Daoy (cell line): Measurements from ENCODE around the gene CACNA2D2. TPM values are rescaled to one million over a fixed set of nuclear protein-coding genes. Genes with fewer than 3 reads are reported as not detected.

Experiments
- DNase-seq: peaks from one replicate; pipeline ENCODE4 v3.0.0-alpha.2; 2015; ENCODE audit warnings: low read depth
- total RNA-seq: library from RNA; depleted of rRNA; stranded (reverse); fragments of >200 nt; shearing (Covaris generic); gene quantifications from 2 replicates; pipeline ENCODE4 v1.2.3, GENCODE V29; 2014

CACNA2D2 gene
- total RNA-seq, 1 experiment from 2014 or later, result not detected

GRCh38 chr3:50395070-50395860 is 108.2 kb downstream of the CACNA2D2 start:
- DNase-seq, result no peak

DNA sequence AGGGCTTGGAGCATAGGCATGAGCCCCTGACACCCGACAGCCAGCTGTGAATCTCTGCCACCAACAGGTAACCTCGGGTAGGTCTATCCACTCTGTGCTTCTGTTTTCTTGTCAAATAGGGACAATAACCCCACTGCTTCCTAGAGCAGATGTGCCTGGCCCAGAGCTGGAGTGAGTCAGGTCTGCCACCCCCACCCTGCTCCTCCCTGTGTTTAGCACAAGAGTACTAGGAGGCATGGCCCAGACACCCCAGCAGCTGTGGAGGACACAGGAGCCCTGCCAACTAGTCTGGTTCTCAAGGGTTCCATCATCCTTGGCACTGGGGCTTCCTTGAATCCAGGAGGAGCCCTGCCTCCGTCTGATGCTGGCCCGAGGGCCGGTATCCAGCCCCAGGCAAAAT is 110.4 kb downstream of the CACNA2D2 start:
- no peak for DNase-seq

GRCh38 chr3:50392101-50392715 is 111.2 kb downstream of the CACNA2D2 start:
- DNase-seq, result no peak

GRCh38 chr3:50390508-50391224 is 112.8 kb downstream of the CACNA2D2 start:
- DNase-seq, result no peak

DNA sequence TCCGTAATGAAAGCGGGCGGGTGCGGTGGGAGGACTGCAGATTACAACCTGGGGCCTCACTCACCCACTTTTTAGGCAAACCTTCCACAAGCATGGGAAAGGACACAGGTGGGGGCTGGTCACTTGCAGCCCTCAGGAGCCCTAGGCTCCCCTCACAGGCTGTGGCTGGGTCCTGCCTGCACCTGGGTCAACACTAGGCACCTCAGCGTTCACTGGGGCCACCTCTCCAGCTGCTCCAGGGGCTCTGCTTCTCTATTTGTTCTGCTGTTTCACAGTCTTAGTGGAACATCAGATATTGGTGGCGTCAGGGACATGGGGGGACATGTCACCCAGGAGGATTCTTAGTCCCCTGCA is 114.0 kb downstream of the CACNA2D2 start:
- no peak for DNase-seq

DNA sequence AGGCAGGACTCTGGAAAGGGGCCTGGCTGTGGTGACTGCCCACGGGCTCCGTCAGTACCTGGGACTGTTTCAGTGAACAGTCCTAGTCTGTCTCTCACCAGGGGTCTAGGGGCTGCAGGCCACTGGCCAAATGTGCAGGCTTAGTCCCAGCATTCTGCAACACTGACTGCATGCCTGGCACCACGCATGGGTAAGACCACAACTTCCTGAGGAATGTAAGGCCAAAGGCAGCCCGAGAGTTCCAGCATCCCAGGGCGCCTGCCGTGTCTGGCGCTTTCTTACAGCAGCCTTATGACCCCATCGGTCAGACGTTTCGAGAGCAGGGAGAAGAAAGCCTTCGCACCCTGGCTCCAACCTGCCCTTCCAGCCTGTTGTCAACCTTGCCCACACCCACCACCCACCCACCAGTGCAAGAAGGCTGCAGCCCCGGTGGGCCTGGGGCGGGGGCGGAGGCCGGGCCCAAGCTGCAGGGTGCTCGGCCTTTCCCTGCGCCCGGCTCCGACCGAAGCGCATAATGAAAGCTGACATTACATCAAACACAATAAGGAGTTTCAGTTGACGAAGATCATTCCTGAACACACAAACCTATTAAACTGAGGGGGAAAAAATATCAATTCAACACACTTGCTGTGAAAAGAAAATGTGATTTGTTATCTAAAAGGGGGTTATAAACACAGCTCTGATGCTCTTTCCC is 114.6 kb downstream of the CACNA2D2 start:
- peak; percentile 22 for DNase-seq

DNA sequence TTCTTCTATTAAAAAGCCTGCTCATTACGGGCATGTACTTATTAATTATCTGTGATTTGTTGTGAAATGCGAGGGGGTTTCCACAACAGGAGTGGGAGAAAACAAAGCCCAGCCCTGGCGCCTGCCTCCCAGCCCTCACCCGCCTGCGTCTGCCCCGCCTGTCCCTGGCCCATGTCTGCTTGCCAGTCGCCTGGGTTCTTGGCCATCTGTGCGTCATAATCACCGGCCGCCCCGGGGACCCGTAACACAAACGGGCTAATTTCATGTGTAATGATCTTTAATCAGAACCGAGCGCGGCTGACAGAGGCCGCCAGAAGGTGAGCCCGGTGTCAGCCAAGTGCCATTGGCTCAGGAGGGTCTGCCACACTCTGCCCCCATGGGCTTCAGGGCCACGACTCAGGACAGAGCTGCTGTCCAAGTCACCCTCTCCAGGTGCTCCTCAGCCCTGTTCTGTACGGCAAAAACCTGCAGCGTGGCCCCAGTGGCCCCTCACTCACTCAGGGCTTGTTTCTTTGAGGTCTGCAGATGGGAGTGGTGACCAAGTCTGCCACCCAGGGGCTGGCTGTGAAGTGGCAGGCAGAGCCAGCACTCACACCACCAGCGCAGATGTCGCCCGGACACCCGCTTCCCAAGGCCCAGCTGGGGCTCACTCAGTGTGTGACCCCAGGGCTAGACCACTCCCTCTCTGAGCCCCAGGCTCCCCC is 115.3 kb downstream of the CACNA2D2 start:
- DNase-seq, result no peak

GRCh38 chr3:50385754-50386153 is 117.7 kb downstream of the CACNA2D2 start:
- no peak for DNase-seq

GRCh38 chr3:50383750-50384149 is 119.7 kb downstream of the CACNA2D2 start:
- no peak for DNase-seq

DNA sequence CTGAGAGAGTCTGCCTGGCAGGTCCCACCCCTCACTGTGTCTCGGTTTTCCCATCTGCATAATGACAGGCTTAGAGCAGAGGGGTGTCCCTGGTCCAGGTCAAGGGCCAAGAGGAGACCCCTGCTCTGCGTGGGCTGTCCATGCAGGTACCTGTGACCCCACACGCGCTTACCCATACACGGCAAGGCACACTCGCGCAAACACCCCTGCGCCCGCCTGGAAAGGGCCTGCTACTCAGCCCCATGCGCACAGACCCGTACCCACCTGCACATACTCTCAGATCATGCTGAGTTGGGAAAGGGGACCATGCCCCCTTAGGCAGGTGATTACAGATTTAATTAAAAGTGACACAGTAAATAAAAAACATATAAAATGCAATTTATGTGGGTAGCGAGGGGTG is 120.7 kb downstream of the CACNA2D2 start:
- no peak for DNase-seq

GRCh38 chr3:50381383-50381782 is 122.1 kb downstream of the CACNA2D2 start:
- DNase-seq, result no peak

DNA sequence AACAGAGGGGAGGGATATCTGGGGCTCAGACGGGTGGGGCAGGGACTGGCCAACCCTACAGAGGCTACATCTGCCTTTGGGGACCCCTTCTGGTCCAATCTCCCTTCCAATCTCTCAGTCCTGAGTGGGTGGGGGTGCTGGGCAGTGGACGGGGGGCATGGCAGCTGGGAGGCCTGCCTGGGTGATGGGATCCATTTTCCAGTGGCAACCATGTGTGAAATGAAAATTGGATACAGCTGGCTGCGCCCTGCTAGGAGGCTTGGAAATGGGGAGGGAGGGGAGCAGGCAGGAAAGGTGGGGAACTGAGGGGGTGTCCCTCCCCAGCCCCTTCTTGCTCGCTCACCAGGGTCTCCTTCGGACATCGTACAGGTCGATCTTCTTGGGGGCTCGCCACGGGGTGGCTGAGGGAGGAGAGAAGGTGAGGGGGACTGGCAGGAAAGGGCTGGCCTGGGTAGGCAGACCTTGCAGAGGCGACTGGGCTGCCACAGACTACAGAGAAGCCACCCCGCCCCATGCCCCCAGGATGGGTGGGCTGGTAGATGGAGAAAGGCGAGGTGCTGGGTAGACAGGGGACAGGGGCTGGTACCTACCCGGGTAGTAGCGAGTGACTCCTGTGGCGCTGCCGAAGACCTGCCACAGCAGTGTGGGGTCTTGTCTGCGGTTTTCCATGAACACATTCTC is 122.9 kb downstream of the CACNA2D2 start:
- DNase-seq, result no peak

DNA sequence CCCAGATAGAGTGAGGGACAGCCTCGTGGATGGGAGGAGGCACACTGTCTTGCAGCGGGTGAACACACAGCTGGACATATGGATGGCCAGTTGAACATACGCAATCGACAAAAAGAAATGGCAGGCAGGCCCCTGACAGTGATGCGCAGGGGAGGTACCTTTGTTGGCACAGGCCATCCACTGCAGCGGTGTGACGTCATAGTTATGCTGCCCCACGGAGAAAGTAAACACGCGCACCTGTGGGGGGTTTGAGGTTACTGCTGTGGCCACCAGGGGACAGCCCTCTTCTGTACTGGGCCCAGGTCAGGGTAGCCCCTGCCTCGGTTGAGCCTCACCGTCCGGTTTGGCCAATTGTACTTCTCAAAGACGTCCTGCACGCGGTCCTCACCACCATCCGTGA is 124.7 kb downstream of the CACNA2D2 start:
- no peak for DNase-seq

- no peak for DNase-seq
Observed at GRCh38 chr3:50378024-50378423, 125.4 kb downstream of the CACNA2D2 start.

- no peak for DNase-seq
Observed at GRCh38 chr3:50375258-50375931, 128.0 kb downstream of the CACNA2D2 start.

GRCh38 chr3:50374363-50375257 is 128.8 kb downstream of the CACNA2D2 start:
- DNase-seq, result no peak

DNA sequence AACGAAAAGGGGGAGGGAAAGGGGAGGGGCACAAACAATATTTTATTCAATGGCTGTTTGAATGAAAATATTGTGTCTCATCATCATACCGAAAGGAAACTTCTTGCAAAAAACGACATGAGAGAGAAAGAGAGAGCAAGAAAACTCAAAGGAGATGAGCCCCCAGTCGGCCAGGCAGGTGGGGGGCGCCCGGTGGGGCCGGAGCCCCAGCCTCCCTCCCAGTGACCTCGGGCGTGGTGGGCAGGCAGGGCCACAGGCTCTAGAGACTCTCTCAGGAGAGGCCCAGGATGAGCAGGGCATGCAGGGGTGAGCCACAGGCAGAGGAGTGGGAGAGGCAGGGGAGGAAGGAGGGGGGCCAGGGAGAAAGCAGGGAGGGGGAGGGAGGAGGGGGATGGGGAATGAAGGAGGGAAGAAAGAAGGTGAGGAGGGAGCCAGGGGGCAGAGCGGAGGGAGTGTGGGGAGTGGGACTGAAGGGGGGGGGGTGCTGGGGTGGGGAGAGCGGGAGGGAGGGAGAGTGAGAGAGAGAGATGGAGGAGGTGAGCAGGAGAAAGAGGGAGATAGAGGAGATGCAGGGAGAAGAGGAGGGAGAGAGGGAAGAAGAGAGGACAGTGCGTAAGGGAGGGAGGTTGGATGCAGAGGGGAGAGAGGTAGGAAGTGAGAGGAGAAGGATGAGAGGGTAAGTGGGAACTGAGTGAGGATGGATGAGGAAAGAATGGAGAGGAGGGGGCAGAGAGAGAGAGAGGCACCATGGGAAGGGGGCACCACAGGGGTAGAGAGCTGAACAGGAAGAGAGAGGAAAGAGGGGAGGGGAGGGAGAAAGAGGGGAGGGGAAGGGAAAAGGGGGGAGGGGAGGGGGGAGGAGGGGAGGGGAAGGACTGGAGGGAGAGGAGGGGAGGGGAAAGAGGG is 130.0 kb downstream of the CACNA2D2 start:
- DNase-seq, result no peak

DNA sequence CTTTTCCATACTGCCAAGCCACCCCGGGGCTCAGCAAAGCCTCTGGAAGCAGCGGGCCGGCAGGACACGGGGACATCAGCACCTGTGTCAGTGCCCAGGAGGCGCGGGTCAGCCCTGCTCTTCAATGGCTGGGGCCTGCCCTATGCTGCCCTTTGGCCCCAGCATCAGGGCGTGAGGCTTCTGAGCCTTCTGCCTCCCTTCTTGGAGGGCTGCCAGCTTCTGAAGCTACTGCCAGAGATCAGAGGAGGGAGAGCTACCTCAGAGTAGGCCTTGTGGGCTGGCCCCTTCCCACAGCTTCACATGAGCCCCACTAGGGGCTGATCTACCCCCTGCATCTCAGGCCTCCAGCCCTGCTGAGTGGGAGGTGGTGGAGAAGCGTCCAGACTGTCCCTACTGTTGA is 131.1 kb downstream of the CACNA2D2 start:
- DNase-seq, result no peak
